SK-N-SH (cell line): ENCODE measurements around the gene CCDC197. TPM values are rescaled to one million over a fixed set of nuclear protein-coding genes. Genes with fewer than 3 reads are reported as not detected.

Experiments
- CTCF ChIA-PET: fragments of 300-600, 350-600 bp; formaldehyde crosslinking; extraction: SDS; loops from one replicate; lab custom pipeline; 2021; lab: Yijun Ruan, JAX
- POLR2A ChIA-PET: fragments of 350-600 bp; sonication (Branson Sonifier 250); formaldehyde crosslinking; extraction: SDS; loops from one replicate; lab custom pipeline; 2020; ENCODE audit warnings: antibody characterized with exemption, inconsistent platforms; lab: Yijun Ruan, JAX
- DNase-seq: peaks from one replicate; pipeline ENCODE4 v3.0.0; 2012
- H2AFZ ChIP-seq: fragments of 200-600 bp; sonication (generic); 2 replicates; pipeline ENCODE4 v1.8.1; 2016; ENCODE audit warnings: antibody characterized with exemption, mild to moderate bottlenecking, low read depth
- H3F3A ChIP-seq: fragments of 200-600 bp; sonication (generic); replicated peaks from 2 replicates; pipeline ENCODE3; 2016; ENCODE audit warnings: antibody characterized with exemption, mild to moderate bottlenecking; ENCODE audit not compliant: insufficient read depth
- H3K27ac ChIP-seq, 2 experiments: fragments of 200-500 bp in 1 of 2; fragments of 200-600 bp in 1 of 2; sonication (Bioruptor generic) in 1 of 2; sonication (generic), shearing (Covaris generic) in 1 of 2; 2 replicates each; pipeline versions ENCODE4 v1.5.1 to v1.6.1; 2014 to 2016; ENCODE audit warnings: low read depth in 2 of 2, inconsistent platforms in 1 of 2, low read length in 1 of 2, mild to moderate bottlenecking in 1 of 2, mixed read lengths in 1 of 2
- H3K27me3 ChIP-seq: fragments of 200-600 bp; sonication (generic), shearing (Covaris generic); 2 replicates; pipeline ENCODE4 v1.6.1; 2016; ENCODE audit warnings: mixed run types; ENCODE audit not compliant: insufficient read depth
- H3K36me3 ChIP-seq, 2 experiments: fragments of 200-500 bp in 1 of 2; fragments of 200-600 bp in 1 of 2; sonication (Bioruptor generic) in 1 of 2; sonication (generic) in 1 of 2; replicated peaks in 1 of 2; 2 replicates each; pipeline versions ENCODE3 to v1.5.1; 2014 to 2016; ENCODE audit warnings: low read length in 1 of 2, mild to moderate bottlenecking in 1 of 2; ENCODE audit not compliant: insufficient read depth in 2 of 2, control insufficient read depth in 1 of 2
- H3K4me1 ChIP-seq, 2 experiments: fragments of 200-500 bp in 1 of 2; fragments of 200-600 bp in 1 of 2; sonication (Bioruptor generic) in 1 of 2; sonication (generic), shearing (Covaris generic) in 1 of 2; 2 replicates each; pipeline versions ENCODE4 v1.5.1 to v1.6.1; 2014 to 2016; ENCODE audit warnings: low read depth in 1 of 2, low read length in 1 of 2, mixed run types in 1 of 2; ENCODE audit not compliant: insufficient read depth in 2 of 2, control insufficient read depth in 1 of 2
- H3K4me2 ChIP-seq: fragments of 200-600 bp; sonication (generic), shearing (Covaris generic); 2 replicates; pipeline ENCODE4 v1.6.1; 2017; ENCODE audit warnings: mixed run types
- H3K4me3 ChIP-seq, 2 experiments: fragments of 200-500 bp in 1 of 2; fragments of 200-600 bp in 1 of 2; sonication (Bioruptor generic) in 1 of 2; sonication (generic), shearing (Covaris generic) in 1 of 2; 2 replicates each; pipeline versions ENCODE4 v1.5.1 to v1.8.1; 2014 to 2016; ENCODE audit warnings: low read depth in 2 of 2, inconsistent platforms in 1 of 2, low read length in 1 of 2, mild to moderate bottlenecking in 1 of 2, mixed read lengths in 1 of 2, moderate library complexity in 1 of 2
- H3K79me2 ChIP-seq: fragments of 200-600 bp; sonication (generic); 2 replicates; pipeline ENCODE4 v1.8.1; 2017; ENCODE audit warnings: mild to moderate bottlenecking; ENCODE audit not compliant: insufficient read depth
- H3K9ac ChIP-seq: fragments of 200-600 bp; sonication (generic); 2 replicates; pipeline ENCODE4 v1.6.1; 2017; ENCODE audit warnings: mixed run types
- H3K9me2 ChIP-seq: fragments of 200-600 bp; sonication (generic); 2 replicates; pipeline ENCODE4 v1.6.1; 2017; ENCODE audit warnings: mixed run types
- H3K9me3 ChIP-seq: fragments of 200-600 bp; sonication (generic); 2 replicates; pipeline ENCODE4 v1.6.1; 2017; ENCODE audit warnings: mixed run types, mild to moderate bottlenecking, moderate library complexity
- H4K20me1 ChIP-seq: fragments of 200-600 bp; sonication (generic); 2 replicates; pipeline ENCODE4 v1.6.1; 2017; ENCODE audit warnings: mild to moderate bottlenecking, mixed run types; ENCODE audit not compliant: insufficient read depth
- GABPA ChIP-seq: IDR thresholded peaks from 2 replicates; pipeline ENCODE4 v1.4.0; 2012; ENCODE audit warnings: low read depth, mild to moderate bottlenecking
- JUND ChIP-seq: IDR thresholded peaks from 2 replicates; pipeline ENCODE4 v1.4.0; 2012
- MEF2A ChIP-seq: IDR thresholded peaks from 2 replicates; pipeline ENCODE4 v1.4.0; 2012; ENCODE audit warnings: low read depth, borderline replicate concordance
- MXI1 ChIP-seq: IDR thresholded peaks from 2 replicates; pipeline ENCODE4 v1.6.1; 2012; ENCODE audit warnings: mild to moderate bottlenecking, low read depth, low read length, improper control_type of control experiment
- NRF1 ChIP-seq: IDR thresholded peaks from 2 replicates; pipeline ENCODE4 v1.6.1; 2012; ENCODE audit warnings: low read depth, mild to moderate bottlenecking, low read length
- RCOR1 ChIP-seq: fragments of 150-350 bp; IDR thresholded peaks from 2 replicates; pipeline ENCODE4 v1.6.1; 2017; ENCODE audit warnings: antibody characterized with exemption, low read length
- RXRA ChIP-seq: IDR thresholded peaks from 2 replicates; pipeline ENCODE4 v1.4.0; 2012; ENCODE audit warnings: low read depth, mild to moderate bottlenecking, borderline replicate concordance
- SMC3 ChIP-seq: IDR thresholded peaks from 2 replicates; pipeline ENCODE4 v1.6.1; 2012; ENCODE audit warnings: low read depth, low read length, improper control_type of control experiment
- TCF12 ChIP-seq: IDR thresholded peaks from 2 replicates; pipeline ENCODE4 v1.4.0; 2012
- YY1 ChIP-seq: IDR thresholded peaks from 2 replicates; pipeline ENCODE4 v1.4.0; 2012; ENCODE audit warnings: low read depth, mild to moderate bottlenecking
- WGBS: methylation state at CpG from one replicate; pipeline ENCODE4 v1.1.6; 2017; ENCODE audit warnings: low lambda C conversion rate; 5-methylcytosine and 5-hydroxymethylcytosine counted together
- polyA plus RNA-seq, 3 experiments: library from polyadenylated mRNA; depleted of rRNA; stranded (reverse); fragments of >200 nt; gene quantifications; 2 replicates each; pipeline ENCODE4 v1.2.3, GENCODE V29; 2012
- TF ChIP-seq, protein P1 (sequence below): fragments of 200-600 bp; sonication (generic); IDR thresholded peaks from 2 replicates; pipeline ENCODE4 v1.6.1; 2017; ENCODE audit warnings: antibody characterized with exemption, mild to moderate bottlenecking, moderate library complexity
- TF ChIP-seq, protein P2 (sequence below): IDR thresholded peaks from 2 replicates; pipeline ENCODE4 v1.4.0; 2012; ENCODE audit warnings: low read depth

Gene CCDC197
- polyA plus RNA-seq, 1 of the 3 experiments (the other 2 are of a cell fraction): not detected

DNA sequence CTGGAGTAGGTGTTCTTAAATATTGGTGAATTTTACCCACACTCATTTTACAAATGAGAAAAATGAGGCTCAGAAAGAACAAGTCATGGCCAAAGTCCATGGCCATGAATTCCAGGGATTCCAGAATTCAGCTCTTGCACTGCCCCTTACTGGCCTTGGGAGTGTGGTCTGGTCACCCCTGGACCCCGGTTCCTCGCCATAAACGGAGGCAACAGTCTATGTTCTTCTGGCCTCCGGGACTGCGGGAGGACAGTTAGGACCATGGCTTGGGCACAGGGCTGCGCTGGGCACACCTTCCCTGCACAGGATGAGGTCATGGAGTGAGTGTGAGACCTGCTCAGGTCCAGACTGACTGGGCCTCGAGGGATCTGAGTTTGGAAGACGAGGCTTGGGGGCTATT lies 6.9 kb downstream of the CCDC197 start:
- Histone ChIP-seq H3K4me3 (no peak overlapping the region), H3K79me2 (no peaks in the 10 kb centered on the region), H3K4me1 (peaks cover 0 to 5% of the 10 kb centered on the region in 2 experiments; a peak in 1 of 4 replicates), H3K27me3 (no peaks in the 10 kb centered on the region), H3K9me3 (no peaks in the 10 kb centered on the region), H4K20me1 (no peaks in the 10 kb centered on the region), H3K9me2 (no peaks in the 10 kb centered on the region), H3K9ac (no peak overlapping the region), H3F3A (no peaks in the 10 kb centered on the region), H3K36me3 (no peaks in the 10 kb centered on the region), H3K4me2 (no peak overlapping the region), H3K27ac (no peak overlapping the region), H2AFZ (no peak overlapping the region)
- POLR2A ChIA-PET: no interaction called here
- no peak for DNase-seq
- CTCF ChIA-PET: interaction anchor here (1.0 to 11.9 kb wide), 9 partner anchors 10 to 349 kb away, joined by 3 to 219 read pairs (median 4); no protein-coding TSS in a partner anchor
- TF ChIP-seq SMC3 (no peak), MEF2A (no peak), MXI1 (no peak), JUND (no peak), RXRA (no peak), RCOR1 (no peak), TCF12 (no peak), GABPA (no peak), YY1 (no peak)
- TF ChIP-seq, protein P1, sequence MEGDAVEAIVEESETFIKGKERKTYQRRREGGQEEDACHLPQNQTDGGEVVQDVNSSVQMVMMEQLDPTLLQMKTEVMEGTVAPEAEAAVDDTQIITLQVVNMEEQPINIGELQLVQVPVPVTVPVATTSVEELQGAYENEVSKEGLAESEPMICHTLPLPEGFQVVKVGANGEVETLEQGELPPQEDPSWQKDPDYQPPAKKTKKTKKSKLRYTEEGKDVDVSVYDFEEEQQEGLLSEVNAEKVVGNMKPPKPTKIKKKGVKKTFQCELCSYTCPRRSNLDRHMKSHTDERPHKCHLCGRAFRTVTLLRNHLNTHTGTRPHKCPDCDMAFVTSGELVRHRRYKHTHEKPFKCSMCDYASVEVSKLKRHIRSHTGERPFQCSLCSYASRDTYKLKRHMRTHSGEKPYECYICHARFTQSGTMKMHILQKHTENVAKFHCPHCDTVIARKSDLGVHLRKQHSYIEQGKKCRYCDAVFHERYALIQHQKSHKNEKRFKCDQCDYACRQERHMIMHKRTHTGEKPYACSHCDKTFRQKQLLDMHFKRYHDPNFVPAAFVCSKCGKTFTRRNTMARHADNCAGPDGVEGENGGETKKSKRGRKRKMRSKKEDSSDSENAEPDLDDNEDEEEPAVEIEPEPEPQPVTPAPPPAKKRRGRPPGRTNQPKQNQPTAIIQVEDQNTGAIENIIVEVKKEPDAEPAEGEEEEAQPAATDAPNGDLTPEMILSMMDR: no peak
- TF ChIP-seq, protein P2, sequence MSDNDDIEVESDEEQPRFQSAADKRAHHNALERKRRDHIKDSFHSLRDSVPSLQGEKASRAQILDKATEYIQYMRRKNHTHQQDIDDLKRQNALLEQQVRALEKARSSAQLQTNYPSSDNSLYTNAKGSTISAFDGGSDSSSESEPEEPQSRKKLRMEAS: no peak
- WGBS: 58% methylated on average over 8 of the region's 8 CpGs

DNA sequence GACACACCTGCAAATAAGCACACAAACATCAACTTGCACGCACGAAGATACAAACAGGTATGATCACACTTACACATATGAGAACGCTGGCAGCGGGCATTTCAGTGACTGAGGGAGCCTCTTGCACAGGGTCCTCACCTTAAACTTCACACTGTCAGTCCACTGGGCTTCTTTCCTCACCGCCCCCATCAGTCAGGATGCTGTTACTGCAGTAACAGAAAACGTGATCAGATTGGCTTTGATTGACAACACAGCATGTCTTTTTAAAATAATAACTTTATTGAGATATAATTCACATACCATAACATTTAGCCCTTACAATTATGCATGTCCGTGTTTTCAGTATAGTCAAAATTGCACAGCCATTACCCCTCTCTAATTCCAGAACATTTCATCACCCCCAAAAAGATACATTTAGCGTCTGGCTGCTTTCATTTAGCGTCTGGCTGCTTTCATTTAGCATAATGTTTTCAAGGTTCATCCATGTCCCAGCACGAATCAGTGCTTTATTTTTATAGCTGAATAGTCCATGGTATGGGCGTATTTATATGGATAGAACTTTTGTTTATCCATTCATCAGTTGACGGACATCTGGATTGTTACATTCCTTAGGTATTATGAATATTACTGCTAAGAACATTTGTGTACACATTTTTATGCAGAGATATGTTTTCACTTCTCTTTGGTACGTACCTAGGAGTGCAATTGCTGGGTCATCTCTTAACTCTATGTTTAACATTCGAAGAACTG lies 8.4 kb downstream of the CCDC197 start:
- no peaks in the 10 kb centered on the region for H3K9me3 ChIP-seq
- no peaks in the 10 kb centered on the region for H3K27me3 ChIP-seq
- no peak overlapping the region for H3K4me2 ChIP-seq
- ChIA-PET POLR2A (no interaction called here), CTCF (interaction anchor here (0.7 to 11.9 kb wide), 9 partner anchors 8 to 85 kb away, joined by 3 to 219 read pairs (median 4); no protein-coding TSS in a partner anchor)
- H3K9me2 ChIP-seq: no peaks in the 10 kb centered on the region
- H3K79me2 ChIP-seq: no peaks in the 10 kb centered on the region
- H3K4me1 ChIP-seq: peaks cover 0 to 5% of the 10 kb centered on the region in 2 experiments; a peak in 1 of 4 replicates
- H2AFZ ChIP-seq: no peak overlapping the region
- H3K4me3 ChIP-seq: no peak overlapping the region
- no peaks in the 10 kb centered on the region for H4K20me1 ChIP-seq
- H3K27ac ChIP-seq: no peak overlapping the region
- no peak overlapping the region for H3K9ac ChIP-seq
- no peaks in the 10 kb centered on the region for H3K36me3 ChIP-seq
- WGBS: 43% methylated on average over 14 of the region's 14 CpGs
- TF ChIP-seq, protein P1: peak; percentile 50
- TF ChIP-seq NRF1: no peak
- peak; percentile 56 for DNase-seq
- H3F3A ChIP-seq: no peaks in the 10 kb centered on the region
